IPS-18c (cell line): ENCODE measurements around the gene ARHGAP10.

Experiments
- H3K4me3 ChIP-seq: 2 replicates; pipeline ENCODE4 v1.7.0; 2013; ENCODE audit warnings: low read depth, mild to moderate bottlenecking, low read length, moderate library complexity; ENCODE audit not compliant: insufficient read depth
- H3K9me3 ChIP-seq: one replicate; pipeline ENCODE4 v1.6.1; 2013; ENCODE audit warnings: mild to moderate bottlenecking, low read length, moderate library complexity; ENCODE audit not compliant: control insufficient read depth, insufficient read depth

Gene ARHGAP10

DNA sequence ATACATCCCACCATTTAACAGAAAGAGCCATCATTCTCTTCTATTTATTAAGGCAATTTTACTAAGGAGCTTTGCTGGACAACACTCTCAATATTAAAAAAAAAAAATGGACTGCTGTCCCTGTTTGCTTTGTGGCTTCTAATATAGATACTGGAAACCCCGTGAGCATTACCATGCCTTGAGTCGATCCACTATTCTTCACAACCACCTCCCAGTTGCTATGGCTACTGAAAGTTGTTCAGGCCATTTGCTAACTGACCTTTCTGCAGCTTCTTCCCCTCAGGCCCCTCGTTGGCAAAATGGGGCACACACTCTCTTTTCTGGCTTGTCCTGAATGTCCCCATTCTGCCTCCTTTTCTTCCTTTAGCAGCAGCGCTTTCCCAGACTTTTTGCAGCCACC is 369.9 kb downstream of the ARHGAP10 start:
- Histone ChIP-seq H3K9me3 (no peaks in the 10 kb centered on the region), H3K4me3 (no peak overlapping the region)

DNA sequence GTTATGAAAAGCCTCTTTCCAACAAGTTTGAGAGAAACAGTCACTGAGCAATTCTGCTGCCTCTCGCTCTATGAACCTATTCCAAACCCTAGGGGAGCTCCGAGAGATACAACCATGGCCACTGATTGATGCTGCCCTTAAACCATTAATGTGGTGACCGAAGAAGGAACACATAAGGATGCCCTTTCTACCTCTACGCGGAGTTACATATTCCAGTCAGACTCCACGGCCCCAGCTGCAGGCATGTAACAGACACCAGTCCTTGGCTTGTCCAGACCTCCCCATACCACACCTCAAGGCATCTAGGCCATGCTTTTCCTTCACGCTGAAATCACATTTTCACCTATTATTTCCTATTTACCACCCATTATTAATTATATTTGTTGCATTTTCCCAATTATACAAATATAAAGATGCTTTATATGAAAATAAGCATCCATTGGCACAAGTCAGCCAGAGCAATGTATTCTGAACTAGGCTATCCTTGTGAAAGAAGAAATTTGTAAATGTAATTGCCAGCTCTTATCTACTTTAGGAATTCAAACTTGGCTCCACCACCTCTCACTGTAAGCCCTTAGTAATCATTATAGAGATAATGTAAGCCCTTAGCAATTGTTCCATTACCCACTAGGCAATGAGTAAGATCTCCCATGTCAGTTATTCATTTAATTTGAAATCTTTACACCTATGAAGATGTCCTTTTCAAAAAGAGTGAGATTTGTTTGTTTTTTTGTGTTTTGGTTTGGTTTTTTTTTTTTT is 371.9 kb downstream of the ARHGAP10 start:
- Histone ChIP-seq H3K9me3 (no peaks in the 10 kb centered on the region), H3K4me3 (no peak overlapping the region)

DNA sequence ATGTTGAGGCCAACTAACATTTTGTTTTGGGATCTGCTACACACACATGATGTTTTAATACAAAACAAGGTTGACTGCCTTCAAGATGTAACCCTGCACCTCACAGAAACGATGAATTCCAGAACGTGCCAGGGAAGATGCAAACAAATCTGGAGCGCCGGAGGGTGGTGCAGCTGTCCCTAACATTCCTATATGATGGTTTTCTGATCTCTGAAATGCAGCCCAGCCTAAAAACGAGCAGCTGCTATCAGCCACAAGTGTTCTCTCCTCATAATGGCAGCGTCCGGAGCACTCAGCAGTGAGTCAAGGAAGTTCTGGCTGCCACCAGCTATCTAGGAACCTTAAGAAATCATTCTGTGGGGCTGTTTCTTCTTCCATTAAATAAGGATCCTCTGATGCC is 376.9 kb downstream of the ARHGAP10 start:
- no peak overlapping the region for H3K4me3 ChIP-seq
- no peaks in the 10 kb centered on the region for H3K9me3 ChIP-seq

DNA sequence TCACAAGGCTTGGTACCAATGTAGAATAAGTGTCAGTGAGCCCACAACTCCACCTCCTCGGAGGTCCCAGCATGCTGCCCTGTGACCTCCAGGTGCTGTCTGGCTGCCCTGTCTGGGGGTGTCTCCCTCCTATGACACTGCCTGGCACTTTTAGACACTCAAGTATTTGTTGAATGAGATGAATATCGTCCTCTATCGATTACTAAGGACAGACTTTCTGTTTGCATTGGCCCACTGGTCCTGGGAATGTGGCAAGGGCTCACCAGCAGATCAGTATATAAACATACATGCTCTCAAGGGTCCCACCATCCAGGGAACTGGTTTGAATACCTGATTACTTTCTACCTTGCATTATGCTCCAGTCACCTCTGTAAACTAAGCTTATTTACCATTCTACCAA is 377.3 kb downstream of the ARHGAP10 start:
- Histone ChIP-seq H3K9me3 (no peaks in the 10 kb centered on the region), H3K4me3 (no peak overlapping the region)

DNA sequence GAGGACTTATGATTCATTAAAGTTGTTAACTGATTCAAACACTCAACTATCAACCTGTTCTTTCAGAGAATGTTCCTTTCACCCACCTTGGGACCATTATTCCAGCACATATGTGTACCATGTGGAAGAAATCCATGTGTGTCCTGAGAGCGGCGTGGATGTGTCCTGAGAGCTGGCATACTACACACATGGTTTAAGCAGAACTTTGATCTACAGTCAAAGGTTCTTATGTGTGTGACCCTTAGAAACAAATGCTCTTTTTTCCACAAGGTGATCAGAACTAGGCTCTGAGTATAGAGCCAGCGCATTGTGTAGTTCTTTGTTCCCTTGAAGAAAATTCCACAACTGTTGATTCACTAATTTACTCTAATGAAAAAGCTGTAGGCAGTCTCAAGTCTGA is 378.3 kb downstream of the ARHGAP10 start:
- Histone ChIP-seq H3K4me3 (no peak overlapping the region), H3K9me3 (no peaks in the 10 kb centered on the region)

DNA sequence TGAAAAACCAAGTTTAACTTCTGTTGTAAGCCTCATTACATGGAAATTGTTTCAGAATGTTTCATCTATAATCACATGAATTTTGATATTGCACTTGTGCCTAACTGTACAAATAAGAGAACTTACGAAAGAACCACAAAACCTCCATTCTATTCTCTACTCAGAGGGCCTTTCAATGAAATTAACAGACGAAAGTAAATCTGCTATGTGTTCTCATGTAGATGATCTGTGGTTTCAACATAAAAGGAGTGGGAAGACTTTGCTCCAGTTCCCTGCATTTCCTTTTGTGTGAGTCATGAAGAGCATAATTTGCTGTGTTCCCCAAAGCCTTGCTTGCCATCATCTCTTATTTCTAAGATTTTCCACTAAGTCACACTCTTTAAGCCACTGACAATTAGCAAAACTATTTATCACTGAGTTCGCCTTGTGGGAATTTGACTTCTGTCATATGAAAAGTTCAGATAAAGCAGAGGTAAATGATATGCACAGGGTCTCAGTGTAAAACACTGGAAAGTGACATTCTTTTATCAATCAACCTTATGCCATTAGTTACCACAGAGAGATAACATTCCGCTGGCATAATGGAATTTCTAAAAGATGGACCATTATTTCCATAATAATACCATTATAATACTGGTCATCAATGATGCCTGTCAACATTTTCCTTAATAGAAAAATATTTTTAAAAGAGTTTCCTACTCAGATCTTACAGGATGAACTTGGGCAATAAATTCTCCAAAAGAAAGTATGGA is 380.5 kb downstream of the ARHGAP10 start:
- H3K4me3 ChIP-seq = no peak overlapping the region
- H3K9me3 ChIP-seq = no peaks in the 10 kb centered on the region

DNA sequence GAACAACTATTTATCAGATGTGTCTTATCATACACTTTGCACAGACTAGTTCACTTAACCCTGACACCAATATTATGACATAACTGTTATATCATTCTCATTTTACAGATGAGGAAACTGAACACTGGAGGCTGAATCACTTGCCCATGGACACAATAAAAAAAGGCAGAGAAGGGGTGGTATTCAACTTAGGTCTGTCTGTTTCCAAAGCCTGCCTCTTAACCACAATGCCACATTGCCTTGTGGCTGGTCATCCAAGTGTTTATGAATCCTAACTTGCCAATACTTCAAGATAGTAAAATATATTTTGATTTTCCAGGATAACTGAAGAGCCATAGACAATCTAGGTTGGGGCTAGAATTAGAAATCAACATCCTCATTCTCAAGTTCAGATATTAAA is 382.5 kb downstream of the ARHGAP10 start:
- Histone ChIP-seq H3K9me3 (no peaks in the 10 kb centered on the region), H3K4me3 (no peak overlapping the region)

DNA sequence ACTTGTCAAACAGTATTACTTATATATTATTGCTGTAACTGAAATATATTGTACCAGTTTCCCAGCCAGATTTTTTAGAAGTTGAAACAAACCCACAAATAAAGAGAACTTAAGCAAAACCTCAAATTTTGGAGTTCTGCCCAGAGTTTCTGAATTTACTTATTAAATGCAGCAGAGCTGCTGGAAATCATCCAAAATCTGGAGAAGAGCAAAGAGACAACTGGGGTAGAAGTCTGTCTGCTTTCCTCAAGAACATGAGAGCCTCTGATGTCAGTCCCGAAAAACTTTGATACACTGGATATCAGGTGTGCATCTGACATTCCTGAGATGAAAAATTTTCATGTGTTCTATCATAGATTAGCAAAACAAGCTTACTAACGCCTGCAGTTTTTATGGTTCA is 384.4 kb downstream of the ARHGAP10 start:
- no peak overlapping the region for H3K4me3 ChIP-seq
- H3K9me3 ChIP-seq = no peaks in the 10 kb centered on the region

DNA sequence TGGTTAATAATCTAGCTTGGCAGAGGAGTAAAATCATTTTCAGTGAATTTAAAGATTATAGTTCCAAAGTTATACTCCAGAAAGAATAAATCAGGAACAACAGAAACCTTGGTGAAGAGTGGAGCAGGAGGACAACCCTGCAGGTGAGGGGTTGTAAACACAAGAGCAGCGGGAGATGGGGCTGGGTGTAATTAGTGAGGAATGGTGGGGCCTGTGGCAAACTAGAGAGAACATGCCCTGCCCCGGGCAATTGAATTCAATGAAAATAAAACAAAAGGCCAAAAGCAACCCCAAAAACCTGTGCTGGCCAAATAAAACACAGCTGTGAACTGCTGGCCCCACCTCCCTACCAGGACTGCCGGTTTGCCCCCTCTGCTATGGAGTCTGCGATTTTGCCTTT is 385.1 kb downstream of the ARHGAP10 start:
- Histone ChIP-seq H3K9me3 (no peaks in the 10 kb centered on the region), H3K4me3 (no peak overlapping the region)

DNA sequence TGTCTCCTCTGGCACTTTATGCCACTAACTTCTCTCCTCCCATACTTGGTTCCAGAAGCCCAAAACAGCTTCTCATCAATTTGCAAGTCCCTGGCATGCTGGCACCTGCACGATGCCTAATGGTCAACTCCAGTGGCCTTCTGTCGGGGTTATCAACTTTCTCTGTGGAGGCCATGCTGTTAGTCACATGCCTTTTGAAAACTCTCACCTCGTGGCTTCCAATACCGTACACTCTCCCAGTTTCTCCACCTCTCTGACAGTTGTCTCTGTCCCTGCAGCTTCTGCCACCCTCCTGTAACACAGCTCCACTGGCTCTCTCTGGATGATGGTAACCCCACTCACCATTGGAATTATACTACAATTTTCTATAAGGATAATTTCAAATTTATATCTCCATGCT is 386.3 kb downstream of the ARHGAP10 start:
- H3K9me3 ChIP-seq = no peaks in the 10 kb centered on the region
- H3K4me3 ChIP-seq = no peak overlapping the region

DNA sequence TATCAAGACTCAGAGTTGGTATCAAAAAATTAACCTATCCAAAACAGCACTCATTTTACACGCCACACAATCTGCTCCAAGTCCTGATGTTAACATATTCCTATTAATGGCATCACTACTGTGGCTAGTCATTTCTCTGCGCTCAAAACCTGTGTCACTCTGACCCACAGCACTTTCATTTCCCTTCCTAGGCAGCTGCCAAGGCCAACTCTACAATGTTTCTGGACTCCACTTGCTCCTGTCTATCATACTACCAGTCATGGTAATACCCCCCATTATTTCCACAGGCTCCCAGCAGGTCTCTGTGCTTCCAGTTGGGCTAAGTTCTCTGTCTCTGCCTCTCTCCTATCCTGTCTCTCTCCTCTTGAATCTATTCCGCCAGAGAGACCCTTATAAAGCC is 386.7 kb downstream of the ARHGAP10 start:
- H3K9me3 ChIP-seq = no peaks in the 10 kb centered on the region

DNA sequence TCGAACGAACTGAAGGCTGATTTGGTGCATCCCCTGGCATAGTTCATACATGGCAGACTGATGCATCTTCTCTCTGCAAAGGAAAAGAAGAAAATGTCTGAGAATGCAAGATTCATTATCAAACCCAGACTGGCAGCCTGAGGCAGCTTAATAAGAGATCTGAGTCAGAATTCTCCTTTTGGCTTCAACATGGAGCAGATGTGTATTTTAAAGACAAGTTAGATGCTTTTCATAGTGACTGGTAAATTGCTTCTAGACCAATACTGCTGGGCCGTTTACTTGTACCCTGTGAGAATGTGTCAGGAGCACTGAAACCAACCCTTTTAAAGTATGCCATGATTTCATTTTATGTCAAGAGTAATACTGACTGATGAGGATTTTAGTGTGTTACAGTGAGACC is 388.3 kb downstream of the ARHGAP10 start:
- H3K4me3 ChIP-seq = no peak overlapping the region
- peaks cover 2% of the 10 kb centered on the region for H3K9me3 ChIP-seq

More for the DNA sequence above, 386.7 kb downstream of the ARHGAP10 start:
- H3K4me3 ChIP-seq = no peak overlapping the region
